Pons (tissue), 1 donor: ENCODE measurements around the gene ZNF273.

Experiments
- DNase-seq: peaks from one replicate; pipeline ENCODE4 v3.0.0-alpha.2; 2016; ENCODE audit warnings: low spot score

The ZNF273 gene

DNA sequence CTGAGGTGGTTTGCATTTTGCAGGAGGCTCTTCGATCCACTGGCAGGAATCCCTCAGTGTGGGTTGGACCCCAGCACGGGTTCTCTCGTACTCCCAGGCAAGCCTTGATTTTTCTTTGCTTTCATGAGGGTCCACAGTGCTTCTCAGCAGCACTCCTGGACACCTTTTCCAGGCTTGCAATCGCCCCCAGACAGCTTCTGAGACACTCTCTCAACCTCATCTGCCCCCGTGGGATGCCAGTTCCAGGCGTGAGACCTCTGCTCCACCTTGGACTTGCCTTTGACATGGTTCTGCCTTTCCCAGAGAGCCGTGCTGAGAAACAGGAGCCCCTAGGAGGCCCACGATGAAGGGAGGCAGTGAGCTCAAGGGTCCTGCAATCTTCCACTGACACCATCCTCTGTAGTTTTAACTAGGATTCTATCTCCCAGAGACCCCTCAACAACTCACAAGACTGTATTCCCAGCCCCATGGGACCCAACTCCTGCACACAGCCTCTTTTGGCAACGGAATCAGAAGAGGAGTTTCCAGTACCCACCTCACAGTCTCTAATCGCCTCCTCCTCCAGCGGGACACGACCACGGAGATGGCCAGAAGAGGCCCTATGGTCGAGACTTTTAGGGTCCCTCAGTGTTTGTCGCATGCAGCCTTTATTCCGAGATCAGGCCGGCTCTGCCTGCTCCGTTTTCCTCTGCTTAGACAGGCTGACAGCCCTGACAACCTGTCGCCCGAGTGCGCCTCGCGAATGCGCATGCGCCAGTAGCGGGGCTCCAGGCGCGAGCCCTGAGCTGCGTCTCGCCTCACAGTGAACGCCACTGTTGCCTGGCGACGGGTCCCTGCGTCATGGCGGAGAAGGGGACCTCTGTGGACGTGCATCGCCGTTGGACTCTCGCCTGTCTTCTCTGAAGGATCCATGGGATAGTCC is 26.0 kb upstream of the ZNF273 start:
- peak; percentile 50 for DNase-seq

- no peak for DNase-seq
Measured at GRCh38 chr7:64877714-64878610, 25.1 kb upstream of the ZNF273 start.

DNA sequence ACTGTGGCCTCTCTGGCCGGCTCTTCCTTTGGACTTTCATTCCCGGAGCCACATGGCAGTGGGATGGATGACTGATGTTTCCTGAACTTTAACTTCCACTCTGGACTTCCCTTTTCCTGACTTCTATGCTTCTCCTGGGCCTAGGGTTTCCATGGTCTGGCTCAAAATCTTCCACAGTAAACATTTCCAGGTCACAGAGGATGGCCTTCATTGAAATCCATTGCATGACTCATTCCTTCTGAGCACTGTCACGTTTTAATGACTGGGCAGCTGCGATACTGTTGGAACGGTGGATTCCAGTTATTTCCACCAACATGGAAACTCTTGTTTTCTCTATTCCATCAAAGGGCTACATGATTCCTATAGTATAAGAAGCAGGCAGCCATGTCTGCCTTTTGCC is 24.4 kb upstream of the ZNF273 start:
- DNase-seq: no peak

- no peak for DNase-seq
Measured at GRCh38 chr7:64879086-64879730, 23.9 kb upstream of the ZNF273 start.

- no peak for DNase-seq
Measured at GRCh38 chr7:64879800-64880199, 23.3 kb upstream of the ZNF273 start.

- no peak for DNase-seq
Measured at GRCh38 chr7:64880322-64881297, 22.5 kb upstream of the ZNF273 start.

DNA sequence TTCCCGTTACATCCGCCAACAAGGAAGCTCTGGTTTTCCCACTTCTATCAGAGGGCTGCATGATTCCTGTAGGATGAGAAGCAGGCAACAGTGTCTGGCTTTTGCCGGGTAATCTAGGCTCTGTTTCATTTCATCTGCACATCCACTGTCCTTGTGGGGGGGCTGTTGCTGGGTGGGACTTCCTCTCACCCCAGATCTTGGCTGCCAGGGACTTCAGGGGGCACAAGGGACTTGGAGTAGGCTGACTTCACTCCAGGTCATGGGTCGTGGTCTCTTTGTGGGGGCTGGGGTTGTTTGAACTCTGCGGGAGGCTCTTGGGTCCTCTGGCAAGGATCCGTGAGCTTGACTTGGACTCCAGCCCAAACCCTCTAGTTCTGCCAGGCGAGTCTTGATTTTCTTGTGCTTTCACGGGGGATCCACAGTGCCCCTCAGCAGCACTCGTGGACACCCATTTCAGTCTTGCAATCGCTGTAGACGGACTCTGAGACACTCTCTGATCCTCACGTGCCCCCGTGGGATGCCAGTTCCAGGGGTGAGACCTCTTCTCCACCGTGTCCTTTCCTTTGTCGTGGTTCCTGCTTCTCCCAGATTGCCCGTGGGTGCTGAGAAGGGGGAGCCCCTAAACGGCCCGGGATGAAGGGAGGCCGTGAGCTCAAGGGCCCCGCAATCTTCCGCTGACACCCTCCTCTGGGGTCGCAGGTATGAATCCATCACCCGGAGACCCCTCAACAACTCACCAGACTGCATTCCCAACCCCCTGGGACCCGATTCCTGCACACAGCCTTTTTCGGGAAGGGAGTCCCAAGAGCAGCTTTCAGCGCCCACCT is 21.4 kb upstream of the ZNF273 start:
- DNase-seq: no peak

- peak; percentile 74 for DNase-seq
Measured at GRCh38 chr7:64882341-64883112, 20.5 kb upstream of the ZNF273 start.

GRCh38 chr7:64883113-64883905 is 19.8 kb upstream of the ZNF273 start:
- DNase-seq: no peak

DNA sequence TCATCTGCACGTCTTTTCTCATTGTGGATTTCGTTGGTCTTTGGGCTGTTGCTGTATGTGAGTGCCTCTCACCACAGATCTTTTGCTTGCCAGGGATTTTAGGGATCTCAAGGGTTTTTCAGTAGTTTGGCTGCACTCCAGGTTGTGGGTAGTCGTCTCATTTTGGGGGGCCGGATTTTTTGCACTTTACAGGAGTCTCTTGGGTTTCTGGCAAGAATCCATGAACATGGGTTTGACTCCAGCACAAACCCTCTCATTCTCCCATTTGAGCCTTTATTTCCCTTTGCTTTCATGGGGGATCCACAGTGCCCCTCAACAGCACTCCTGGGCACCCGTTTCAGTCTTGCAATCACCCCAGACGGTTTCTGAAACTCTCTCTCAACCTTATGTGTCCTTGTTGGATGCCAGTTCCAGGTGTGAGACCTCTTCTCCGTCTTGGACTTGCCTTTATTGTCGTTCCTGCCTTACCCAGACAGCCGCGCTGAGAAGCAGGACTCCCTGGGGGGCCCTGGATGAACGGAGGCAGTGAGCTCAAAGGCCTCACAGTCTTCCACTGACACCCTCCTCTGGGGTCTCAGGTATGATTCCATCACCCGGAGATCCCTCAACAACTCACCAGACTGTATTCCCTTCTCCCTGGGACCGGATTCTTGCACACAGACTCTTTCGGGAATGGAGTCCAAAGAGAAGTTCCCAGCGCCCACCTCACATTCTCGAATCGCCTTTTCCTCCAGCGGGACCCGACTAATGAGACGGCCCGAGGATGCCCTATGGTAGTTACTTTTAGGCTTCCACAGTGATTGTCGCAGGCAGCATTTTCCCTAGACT is 18.8 kb upstream of the ZNF273 start:
- no peak for DNase-seq

DNA sequence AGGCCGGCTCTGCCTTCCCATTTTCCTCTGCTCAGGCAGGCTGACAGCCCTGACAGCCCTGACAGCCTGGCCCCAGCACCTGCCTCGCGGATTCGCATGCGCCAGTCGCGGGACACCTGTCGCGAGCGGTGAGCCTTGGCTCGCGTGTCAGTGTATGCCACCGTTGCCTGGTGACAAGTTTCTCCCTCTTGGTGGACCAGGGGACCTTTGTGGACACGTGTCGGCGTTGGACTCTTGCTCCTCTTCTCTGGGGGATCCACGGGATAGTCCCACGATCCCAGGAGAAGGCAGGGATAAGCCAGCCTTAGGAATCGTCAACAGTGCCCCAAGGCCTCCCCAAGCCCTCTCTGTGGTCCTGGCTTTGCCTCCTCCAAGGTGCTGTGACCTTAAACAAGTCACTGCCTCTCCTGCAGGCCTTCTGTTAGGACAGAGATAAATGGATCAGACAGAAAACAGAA is 18.1 kb upstream of the ZNF273 start:
- DNase-seq: no peak

DNA sequence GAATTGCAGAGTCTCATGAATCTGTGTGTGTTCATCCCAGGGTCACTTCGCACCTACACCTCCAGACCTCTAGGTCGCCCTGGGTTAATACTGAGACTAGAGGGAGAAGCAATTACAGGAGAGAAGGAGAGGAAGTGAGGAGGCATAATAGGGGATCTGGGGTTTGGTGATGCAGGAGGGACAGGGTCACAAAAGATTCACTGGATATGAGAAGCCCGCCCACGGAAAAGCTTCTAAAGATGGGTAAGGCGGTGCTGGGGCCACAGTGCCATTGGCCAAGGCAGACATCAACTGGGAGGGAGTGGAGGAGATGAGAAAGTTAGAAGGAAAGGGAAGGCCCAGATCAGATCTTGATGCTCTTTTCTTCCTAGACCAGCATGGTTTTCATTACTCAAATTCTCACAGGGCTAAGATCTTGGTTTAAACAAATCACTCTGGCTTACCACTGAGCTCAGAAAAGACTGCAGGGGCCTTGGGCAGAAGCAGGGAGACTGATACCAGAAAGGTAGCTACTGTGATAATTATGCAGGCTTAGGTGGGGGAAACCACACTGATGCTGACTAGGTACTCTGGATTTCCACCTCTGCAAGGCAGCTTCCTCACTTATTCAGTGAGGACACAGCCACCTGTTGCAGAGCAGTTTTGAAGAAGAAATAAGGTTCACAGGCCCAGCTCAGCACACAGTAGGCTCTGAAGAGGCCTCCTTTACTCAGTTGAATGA is 17.4 kb upstream of the ZNF273 start:
- no peak for DNase-seq

GRCh38 chr7:64886956-64887545 is 16.0 kb upstream of the ZNF273 start:
- DNase-seq: no peak

GRCh38 chr7:64887756-64888508 is 15.1 kb upstream of the ZNF273 start:
- DNase-seq: no peak

DNA sequence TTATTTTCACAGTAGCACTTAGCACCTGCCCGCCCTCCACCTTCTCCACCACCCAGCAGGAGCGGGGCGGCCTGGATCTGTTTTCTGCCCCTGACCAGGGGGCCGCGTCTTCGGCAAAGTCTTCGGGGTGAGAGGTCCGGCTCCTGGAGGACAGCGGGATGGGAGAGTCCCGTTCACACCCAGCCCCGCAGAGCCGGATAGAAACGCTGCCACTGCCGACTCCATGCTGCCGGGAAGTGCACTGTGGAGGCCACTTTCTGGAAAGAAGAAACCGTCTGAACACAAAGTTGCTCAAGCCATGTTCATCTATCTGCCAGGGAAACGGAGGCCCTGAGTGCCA is 14.5 kb upstream of the ZNF273 start:
- no peak for DNase-seq
